ENCODE measurements around the gene WTAP.
"Not testable (repeated sequence)": the region's sequence is repeated elsewhere in the genome, so short reads cannot be mapped to it uniquely, and the experiment has no call there.

Gene WTAP

GRCh38 chr6:159726918-159727716 is at the start of gene WTAP:
WTAP (plus strand) TSS chr6:159727506; CDS start chr6:159736266, 8,760 bp downstream.
- DNase-seq (ENCODE audit: low spot score) = peak; percentile 96

- DNase-seq (ENCODE audit: low spot score) = no peak
Measured at GRCh38 chr6:159677506-159678165, 49.7 kb upstream of the WTAP start.

DNA sequence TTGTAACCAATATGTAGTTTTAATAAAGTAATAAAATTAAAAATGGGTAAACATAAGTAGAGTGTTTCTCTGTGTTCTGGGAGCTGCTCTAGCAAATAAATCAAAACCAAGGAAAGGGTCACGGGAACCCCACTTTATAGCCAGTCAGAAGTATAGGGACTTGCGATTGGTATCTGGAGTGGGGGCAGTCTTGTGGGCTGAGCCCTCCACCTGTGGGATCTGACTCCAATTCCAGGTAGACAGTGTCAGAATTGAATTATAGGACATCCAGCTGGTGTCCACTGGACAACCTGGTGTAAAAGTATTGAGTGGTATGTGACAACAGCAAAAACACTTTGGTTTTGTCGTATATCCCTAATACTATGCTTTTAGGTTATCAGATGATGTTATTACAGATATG is 48.7 kb upstream of the WTAP start:
- DNase-seq (ENCODE audit: low spot score) = no peak

DNA sequence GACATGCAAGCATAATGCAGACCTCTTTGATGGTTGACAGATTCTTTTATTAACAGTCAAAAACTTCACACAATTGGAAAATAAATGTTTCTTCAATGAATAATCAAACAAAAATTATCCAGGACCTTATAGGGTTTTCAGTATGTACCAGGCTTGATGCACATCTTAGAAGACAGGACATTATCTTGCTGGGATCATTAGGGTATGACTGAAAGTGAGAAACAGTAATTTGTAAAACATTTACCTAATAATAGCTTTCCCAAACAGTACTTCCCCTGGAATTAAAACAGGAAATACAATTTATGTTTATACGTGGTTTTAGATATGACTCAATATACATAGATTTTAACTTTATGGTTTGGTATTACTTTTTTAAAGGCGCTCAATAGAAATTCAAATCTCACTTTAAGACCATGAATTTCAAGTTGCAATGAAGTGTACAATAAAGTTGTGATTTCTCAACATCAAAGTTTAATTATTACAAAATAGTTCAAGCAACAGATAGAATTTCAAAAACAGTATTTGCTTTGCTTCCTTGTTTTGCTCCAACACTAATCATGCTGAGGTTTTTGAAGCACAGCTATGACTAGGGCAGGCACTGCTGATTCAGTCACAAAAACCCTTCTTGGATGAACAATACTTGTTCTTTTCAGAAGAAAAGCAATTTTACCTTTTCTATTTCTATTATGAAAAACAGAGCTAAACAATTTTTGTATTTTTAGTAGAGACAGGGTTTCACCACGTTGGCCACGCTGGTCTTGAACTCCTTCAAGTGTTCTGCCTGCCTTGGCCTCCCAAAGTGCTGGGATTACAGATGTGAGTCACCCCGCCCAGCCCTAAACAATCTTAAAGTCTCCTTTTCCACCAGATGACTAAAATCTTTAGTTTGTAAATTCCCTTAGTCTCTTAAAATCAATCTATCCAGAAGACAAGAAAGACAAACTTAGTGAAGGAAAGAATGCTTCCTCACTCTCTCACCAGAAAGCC is 47.9 kb upstream of the WTAP start:
- no peak for DNase-seq (ENCODE audit: low spot score)

DNA sequence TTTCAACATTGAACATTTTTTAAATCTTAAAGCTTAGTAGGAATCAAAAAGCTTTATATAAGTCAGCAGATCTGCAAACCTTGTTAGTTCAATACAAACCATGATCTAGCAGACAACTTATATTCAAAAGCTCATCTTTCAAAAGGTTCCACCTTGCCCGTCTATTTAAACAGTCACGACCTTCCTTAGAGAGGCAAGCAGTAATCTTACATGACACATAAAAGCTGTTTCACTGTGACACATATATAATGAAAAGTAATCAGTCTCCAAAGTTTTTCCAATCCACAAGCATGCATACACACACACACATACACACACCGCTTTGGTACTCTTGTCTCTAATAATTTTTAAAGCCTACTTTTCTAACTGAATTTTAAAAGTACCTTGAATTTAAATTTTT is 47.2 kb upstream of the WTAP start:
- DNase-seq (ENCODE audit: low spot score) = no peak

GRCh38 chr6:159681191-159681880 is 46.0 kb upstream of the WTAP start:
- no peak for DNase-seq (ENCODE audit: low spot score)

DNA sequence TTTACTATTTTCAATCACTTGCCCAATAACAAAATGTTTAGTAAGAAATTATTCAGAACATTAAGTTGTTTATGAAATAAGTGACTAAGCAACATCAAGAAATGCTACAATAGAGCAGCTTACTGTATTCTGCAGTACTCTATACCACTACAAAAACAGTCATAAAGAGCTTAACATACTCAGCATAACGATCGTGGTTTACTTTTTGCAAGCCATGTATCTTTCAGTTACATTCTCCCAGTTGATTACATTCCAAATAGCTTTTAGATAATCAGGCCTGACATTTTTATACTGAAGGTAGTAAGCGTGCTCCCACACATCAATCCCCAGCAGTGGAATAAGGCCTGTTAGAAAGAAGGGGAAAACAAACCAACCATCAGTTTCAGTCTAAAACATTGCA is 45.0 kb upstream of the WTAP start:
- no peak for DNase-seq (ENCODE audit: low spot score)

DNA sequence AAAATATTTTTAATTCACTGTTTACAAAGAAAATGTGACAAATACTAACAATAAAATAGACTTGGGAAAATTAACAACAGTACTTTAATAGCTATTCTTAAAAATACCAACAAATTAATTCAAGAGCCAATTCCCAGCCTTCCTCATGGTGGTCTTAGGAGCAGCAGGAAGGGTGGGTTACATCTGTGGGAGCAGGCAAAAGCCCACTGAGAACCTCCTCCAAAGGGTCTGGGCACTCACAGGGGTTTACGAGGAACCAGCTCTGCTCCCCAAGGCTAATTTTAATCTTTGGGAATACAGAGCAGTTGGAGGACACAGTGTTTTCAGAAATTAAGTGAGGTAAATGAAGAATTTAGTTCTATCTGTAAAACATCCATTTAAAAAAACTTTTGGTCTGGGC is 44.5 kb upstream of the WTAP start:
- no peak for DNase-seq (ENCODE audit: low spot score)

- no peak for DNase-seq (ENCODE audit: low spot score)
Measured at GRCh38 chr6:159684013-159684304, 43.3 kb upstream of the WTAP start.

DNA sequence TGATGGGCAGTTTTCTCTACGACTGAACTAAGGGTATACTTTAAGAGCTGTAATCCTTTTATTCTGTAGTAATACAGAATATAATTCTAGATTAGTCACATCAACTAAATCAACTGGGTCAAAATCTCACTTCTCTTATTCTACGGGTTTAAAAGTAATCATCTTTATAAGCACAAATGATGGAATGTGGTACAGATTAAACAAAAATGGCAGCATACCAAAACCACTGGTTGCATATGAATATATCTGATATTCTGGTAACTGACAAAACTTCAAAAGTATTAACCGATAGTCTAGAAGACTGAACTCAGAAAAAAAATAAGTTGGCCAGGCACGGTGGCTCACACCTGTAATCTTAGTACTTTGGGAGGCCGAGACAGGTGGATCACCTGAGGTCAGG is 41.3 kb upstream of the WTAP start:
- DNase-seq (ENCODE audit: low spot score) = no peak

- no peak for DNase-seq (ENCODE audit: low spot score)
Measured at GRCh38 chr6:159686703-159687102, 40.6 kb upstream of the WTAP start.

DNA sequence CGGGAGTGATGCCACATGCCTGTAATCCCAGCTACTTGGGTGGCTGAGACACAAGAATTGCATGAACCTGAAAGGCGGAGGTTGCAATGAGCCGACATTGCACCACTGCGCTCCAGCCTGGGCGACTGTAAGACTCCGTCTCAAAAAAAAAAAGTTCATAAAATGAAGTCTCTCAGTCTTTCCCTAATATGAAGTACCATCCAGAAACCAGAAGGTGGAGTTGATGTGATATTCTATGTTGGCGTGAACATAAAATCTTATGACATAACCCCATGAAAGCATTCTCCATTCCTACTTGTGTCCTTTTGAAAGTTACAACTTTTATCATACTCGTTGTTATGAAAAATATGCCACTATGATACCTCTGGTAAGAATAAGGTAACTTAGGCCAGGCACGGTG is 40.0 kb upstream of the WTAP start:
- DNase-seq (ENCODE audit: low spot score) = peak; percentile 6

- peak; percentile 7 for DNase-seq (ENCODE audit: low spot score)
Measured at GRCh38 chr6:159688266-159688905, 38.9 kb upstream of the WTAP start.

DNA sequence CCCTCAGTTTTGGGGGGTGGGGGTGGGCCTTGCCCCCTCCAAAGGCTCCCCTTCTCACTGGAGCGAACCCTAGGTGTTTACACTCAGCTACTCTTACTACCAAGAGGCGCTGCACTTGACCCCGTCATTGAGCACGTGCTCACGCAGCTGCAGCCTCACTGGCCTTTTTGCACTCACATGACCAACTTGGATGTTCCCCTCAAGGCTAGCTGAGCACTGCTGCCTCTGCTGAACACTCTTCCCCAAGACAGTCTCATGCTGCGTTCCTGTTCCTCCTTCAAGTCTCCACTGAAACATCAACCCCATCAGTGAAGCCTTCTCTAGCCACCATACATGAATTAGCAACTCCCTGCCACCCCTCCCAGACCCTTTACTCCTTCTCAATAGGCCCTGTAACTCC is 38.3 kb upstream of the WTAP start:
- DNase-seq (ENCODE audit: low spot score) = peak; percentile 25

DNA sequence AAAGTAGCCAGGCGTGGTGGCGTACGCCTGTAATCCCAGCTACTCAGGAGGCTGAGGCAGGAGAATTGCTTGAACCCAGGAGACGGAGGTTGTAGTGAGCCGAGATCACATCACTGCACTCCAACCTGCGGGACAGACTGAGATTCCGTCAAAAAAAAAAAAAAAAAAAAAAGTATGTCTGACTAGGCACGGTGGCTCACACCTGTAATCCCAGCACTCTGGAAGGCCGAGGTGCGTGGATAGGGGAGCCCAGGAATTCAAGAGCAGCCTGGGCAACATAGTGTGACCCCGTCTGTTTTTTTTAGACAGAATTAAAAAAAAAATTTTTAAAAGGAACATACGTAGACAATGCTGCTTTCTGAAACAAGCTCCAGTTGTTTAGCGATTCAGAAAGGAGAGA is 37.2 kb upstream of the WTAP start:
- not testable (repeated sequence) for DNase-seq (ENCODE audit: low spot score)

DNA sequence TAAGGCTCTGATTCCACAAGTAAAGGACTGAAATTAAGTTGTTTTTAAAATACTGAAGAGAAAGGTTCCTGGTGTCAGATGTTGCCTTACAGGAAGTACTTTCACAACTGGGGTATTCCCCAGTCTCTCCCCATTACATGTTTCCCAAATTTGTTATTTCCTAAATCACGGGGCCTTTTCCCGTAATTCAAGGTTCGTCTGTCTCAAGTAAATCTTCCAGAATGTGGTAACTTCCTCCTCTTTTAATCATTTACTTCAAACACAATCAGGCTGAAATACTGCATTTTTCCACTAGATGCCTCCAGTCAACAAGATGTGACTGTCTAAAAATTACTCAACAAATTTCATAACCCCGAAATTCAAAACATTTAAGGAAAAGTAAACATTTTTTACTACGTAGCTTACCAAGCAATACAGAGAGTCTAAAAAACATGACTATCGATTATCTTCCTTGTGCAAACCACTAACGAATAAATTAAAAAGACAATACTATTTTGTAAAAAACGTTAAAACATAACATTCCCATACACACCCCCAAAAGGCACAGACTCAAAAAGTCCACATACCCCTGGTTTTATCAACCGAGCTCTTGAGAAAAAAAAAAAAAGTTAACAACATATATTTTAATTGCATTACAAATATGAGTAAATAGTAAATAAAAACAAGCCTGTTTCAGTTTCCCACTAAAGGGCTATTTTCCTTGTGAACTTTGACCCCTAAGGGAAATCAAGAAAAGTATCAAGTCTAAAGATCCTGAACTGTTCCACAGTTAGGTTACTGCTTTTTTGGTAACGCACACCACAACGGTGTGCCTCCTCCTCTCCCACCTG is 36.0 kb upstream of the WTAP start:
- peak; percentile 88 for DNase-seq (ENCODE audit: low spot score)

GRCh38 chr6:159691963-159692287 is 35.4 kb upstream of the WTAP start:
- DNase-seq (ENCODE audit: low spot score) = peak; percentile 60

DNA sequence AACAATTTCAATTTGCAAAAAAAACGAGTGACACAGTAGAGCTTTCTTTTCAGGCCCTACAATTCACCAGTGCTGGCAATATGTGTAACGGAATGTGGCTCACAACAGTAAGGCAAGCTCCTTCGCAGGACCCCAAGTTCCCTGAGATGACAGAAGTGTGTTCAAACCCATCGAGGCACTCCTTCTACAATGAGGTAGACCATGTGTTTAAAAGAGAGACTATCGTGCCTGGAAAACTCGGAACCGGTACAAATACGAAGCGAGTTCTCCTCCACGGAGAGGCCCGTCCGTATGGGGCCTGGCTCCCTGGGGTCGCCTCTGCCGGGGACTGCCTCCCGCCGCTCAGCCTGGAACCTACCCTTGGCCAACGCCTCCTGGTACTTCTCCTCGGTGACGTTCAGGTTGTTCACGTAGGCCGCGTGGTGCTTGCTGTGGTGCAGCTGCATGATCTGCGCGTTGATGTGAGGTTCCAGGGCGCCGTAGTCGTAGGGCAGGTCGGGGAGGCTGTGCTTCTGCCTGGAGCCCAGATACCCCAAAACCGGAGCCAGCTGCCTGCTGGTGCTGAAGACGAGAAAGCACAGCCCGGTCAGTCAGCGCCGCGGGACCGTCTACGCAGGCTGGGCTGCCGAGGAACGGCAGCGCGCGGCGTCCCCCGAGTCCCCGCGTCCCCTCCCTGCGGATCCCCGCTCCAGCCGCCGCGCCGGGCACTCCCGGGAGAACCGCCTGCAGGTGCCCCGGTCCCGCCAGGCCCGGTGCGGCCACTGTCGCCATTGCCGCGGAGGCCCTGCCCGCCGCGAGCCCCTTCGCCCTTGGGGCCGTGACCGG is 34.8 kb upstream of the WTAP start:
- peak; percentile 69 for DNase-seq (ENCODE audit: low spot score)

- DNase-seq (ENCODE audit: low spot score) = peak; percentile 88
Measured at GRCh38 chr6:159693128-159693893, 34.0 kb upstream of the WTAP start, which contains the start of gene SOD2. SOD2 (minus strand) TSS chr6:159693241; CDS start chr6:159693167, 74 bp downstream.

Data from hematopoietic multipotent progenitor cell treated with erythropoietin and hydrocortisone succinate and interleukin-3 and kit ligand, for 17 days (in vitro differentiated cells).